Activated T-cell treated with anti-CD3 and anti-CD28 coated beads, Interleukin-2, amount 50 U/mL, for 48 hours (primary cell): ENCODE results near the gene MTSS2.
"Not testable (repeated sequence)": the region's sequence is repeated elsewhere in the genome, so short reads cannot be mapped to it uniquely, and the experiment has no call there.

ENCODE experiments used
- DNase-seq, 2 experiments: peaks; one replicate each; pipeline ENCODE4 v3.0.0-alpha.2; 2020

The MTSS2 gene

DNA sequence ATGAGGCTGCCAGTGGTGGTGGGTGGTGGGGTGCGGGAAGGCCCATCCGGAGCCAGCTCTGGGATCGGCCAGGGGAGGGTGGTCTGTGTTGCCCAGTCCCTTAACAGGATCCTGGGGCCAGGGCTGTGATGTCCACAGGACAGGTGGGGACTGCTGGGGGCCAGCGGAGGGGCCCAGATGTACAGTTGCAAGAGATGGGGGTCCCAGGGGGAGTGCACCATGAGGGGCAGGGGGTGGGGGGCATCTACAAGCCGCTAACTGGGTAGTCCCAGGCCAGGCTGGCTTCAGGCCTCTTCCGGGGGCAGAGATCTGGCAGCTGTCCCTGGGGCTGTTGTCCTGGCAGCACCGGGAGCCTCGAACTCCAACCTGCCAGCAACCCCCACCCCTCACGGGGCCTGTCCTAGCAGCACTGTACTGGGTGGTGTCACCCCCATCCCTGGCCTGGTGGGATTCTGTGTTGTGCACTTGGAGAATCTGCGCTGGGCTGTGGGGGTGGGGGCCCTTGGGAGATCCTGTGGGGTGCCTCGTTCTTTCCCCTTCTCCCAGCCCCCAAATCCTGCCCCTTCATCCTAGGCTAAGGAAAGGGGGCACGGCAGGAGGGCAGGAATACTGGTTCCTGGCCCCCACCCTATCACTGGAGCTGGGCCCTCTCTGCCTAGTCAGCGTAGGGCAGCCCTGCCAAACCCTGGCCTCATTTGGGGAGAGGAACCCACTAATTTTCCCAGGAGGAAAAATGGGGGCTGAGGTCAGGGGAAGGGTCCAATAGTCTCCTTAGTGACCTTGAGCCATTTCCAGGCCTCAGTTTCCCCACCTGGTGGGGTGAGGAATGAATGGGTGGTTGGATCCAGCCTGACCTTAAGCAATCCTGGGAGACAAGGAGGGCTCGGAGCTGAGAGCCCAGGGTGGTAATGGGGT, 1.4 kb downstream of the MTSS2 start:
- no peak for DNase-seq

- DNase-seq: no peak
Measured at GRCh38 chr16:70683146-70683944, 2.5 kb downstream of the MTSS2 start.

- DNase-seq: no peak
Measured at GRCh38 chr16:70682239-70683145, 3.4 kb downstream of the MTSS2 start.

- no peak for DNase-seq
Measured at GRCh38 chr16:70681382-70682238, 4.2 kb downstream of the MTSS2 start.

DNA sequence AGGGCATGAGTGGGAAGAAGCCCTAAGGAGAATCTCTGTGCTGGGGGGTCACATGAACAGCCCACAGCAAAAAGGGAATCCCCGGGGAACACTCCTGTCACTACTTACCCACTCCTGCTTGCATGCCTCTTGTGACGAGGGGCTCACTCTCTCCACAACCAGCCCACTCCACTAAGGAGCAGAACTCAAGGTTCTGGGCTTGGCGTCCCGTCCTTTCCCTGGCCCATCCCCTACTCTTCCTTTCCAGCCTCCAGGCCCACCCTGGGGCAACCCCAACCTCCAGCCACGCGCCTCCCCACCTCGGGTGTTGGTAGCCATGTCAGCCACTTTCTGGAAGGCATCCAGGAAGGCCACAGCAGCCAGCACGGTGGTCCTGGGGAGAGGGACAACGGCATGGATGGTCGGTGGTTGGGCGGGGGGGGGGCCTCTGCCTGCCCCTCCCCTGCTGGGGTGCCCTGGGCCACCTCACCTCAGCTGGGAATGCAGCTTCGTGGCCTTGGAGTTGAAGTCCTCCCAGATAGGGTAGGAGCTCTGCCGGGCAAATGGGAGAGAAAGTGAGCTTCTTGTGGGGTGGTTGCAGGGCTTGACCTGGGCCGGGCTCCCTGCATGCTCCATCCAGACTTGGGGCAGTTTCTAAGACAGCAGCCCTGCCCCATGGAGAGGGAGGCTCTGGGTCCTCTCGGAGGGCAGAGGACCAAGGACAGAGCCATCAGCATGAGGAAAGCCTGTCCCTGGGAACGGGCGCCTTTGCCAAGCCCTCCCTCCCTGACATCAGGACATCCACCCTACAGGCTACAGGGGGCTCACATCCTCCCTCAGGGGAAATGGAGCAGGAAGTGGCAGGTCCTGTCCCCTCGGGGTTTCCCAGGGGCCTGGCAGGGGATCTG, 5.1 kb downstream of the MTSS2 start:
- no peak for DNase-seq

GRCh38 chr16:70679671-70680494, 6.0 kb downstream of the MTSS2 start:
- DNase-seq: peak in 1 of 2 experiments; percentile 46

DNA sequence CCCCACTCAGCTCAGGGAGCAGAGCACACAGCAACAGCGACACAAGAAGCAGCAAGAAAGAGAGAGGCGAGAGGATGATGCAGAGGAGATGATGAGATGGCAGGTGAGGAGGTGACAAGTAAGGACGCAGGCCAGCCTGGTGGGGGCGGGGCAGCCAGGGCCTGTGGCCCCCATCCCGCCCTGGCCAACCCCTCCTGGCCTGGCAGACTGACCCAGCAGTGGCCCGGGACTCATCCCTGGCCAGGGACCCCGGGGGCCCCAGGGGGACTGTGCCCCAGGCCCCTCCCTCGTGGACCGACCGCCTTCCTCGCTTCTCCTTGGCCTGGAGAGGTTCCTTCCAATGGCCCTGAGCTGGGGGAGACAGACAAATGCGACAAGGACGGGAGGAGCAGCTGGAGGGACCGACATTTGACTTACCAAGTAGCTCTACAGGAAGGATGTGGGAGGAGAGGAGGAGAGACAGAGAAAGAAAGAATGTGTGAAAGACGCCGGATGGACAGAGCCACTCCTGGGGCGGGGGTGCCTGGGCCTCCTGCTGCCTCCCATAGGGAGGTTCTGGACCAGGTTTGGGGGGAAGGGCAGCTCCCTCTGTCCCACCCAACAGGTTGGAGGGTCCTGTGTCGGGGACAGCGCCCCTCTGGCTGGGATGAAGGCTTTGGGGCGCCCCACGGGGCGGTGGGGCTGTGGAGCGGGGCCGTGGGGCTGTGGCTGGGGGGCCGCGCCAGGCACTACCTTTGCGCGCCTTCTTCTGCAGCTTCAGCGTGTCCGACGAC, 6.8 kb downstream of the MTSS2 start:
- DNase-seq: no peak

- DNase-seq: no peak
Measured at GRCh38 chr16:70678121-70678897, 7.5 kb downstream of the MTSS2 start.

- no peak for DNase-seq
Measured at GRCh38 chr16:70677499-70678120, 8.2 kb downstream of the MTSS2 start.

- no peak for DNase-seq
Measured at GRCh38 chr16:70676675-70677498, 9.0 kb downstream of the MTSS2 start.

DNA sequence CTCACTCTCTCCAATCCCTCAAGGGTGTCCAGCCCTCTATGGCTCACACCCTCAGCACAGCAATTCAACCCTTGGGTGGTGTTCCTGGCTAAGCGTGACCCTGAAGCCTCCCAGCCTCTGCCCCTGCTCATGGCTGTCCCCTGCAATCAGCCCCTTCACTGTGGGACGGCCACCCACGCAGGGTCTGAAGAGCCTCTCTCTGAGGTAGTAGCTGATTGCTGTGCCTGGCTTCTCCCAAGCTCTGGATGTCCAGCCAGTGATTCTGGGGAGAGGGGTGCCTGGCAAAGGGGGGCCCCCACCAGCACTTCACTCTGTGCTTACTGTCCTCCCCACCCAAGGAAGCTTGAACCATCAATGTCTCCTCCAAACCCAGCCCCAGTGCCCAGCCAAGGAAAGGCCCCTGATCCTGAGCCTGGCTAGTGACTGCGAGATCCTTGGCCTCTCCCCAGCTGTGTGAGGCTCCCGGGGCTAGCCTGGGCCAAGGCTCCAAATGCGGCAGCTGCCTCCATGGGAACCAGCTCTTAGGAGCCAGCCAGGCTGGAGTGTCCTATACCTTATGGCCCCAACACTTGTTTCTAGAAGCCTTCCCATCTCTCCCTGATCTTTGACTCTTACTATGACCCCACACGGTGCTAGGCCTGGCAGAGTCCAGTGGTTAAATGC, 9.9 kb downstream of the MTSS2 start:
- no peak for DNase-seq

GRCh38 chr16:70674221-70675014, 11.4 kb downstream of the MTSS2 start:
- no peak for DNase-seq

DNA sequence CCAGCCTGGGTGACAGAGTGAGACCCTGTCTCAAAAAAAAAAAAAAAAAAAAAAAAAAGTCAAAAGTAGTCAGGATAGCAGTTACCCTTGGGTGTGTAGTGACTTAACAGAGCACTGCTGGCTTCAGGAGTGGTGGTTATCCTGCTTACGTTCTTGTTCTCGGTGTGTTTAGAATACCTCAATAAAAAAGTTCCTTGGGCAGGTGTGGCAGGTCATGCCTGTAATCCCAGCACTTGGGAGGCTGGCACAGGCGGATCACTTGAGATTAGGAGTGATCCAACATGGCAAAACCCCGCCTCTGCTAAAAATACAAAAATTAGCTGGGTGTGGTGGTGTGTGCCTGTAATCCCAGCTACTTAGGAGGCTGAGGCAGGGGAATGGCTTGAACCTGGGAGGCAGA, 14.9 kb downstream of the MTSS2 start:
- DNase-seq: not testable (repeated sequence)

- DNase-seq: no peak
Measured at GRCh38 chr16:70670175-70670574, 15.7 kb downstream of the MTSS2 start.
